Measurements from ENCODE around the gene TMEM217.

TMEM217 gene

GRCh38 chr6:37279366-37280134 is 21.6 kb upstream of the TMEM217 start:
- no peak for DNase-seq (ENCODE audit: low spot score)

GRCh38 chr6:37277001-37277409 is 19.1 kb upstream of the TMEM217 start:
- no peak for DNase-seq (ENCODE audit: low spot score)

- DNase-seq (ENCODE audit: low spot score) = no peak
Observed at GRCh38 chr6:37275350-37275749, 17.4 kb upstream of the TMEM217 start.

GRCh38 chr6:37273690-37274089 is 15.7 kb upstream of the TMEM217 start:
- no peak for DNase-seq (ENCODE audit: low spot score)

GRCh38 chr6:37272834-37273566 is 15.1 kb upstream of the TMEM217 start:
- no peak for DNase-seq (ENCODE audit: low spot score)

GRCh38 chr6:37269105-37269504 is 11.2 kb upstream of the TMEM217 start:
- DNase-seq (ENCODE audit: low spot score) = no peak

GRCh38 chr6:37265860-37266259 is 7.9 kb upstream of the TMEM217 start:
- DNase-seq (ENCODE audit: low spot score) = no peak

- no peak for DNase-seq (ENCODE audit: low spot score)
Observed at GRCh38 chr6:37265001-37265400, 7.1 kb upstream of the TMEM217 start.

- DNase-seq (ENCODE audit: low spot score) = no peak
Observed at GRCh38 chr6:37262446-37263026, 4.6 kb upstream of the TMEM217 start.

- no peak for DNase-seq (ENCODE audit: low spot score)
Observed at GRCh38 chr6:37261198-37261597, 3.3 kb upstream of the TMEM217 start.

- DNase-seq (ENCODE audit: low spot score) = no peak
Observed at GRCh38 chr6:37260444-37260843, 2.5 kb upstream of the TMEM217 start.

- DNase-seq (ENCODE audit: low spot score) = no peak
Observed at GRCh38 chr6:37260040-37260439, 2.1 kb upstream of the TMEM217 start.

GRCh38 chr6:37259191-37259590 is 1.2 kb upstream of the TMEM217 start:
- DNase-seq (ENCODE audit: low spot score) = no peak

- DNase-seq (ENCODE audit: low spot score) = no peak
Observed at GRCh38 chr6:37258405-37259105, 611 bp upstream of the TMEM217 start.

- no peak for DNase-seq (ENCODE audit: low spot score)
Observed at GRCh38 chr6:37257320-37257633, 667 bp downstream of the TMEM217 start.

- no peak for DNase-seq (ENCODE audit: low spot score)
Observed at GRCh38 chr6:37256692-37257319, 1.1 kb downstream of the TMEM217 start.

GRCh38 chr6:37254881-37255280 is 3.1 kb downstream of the TMEM217 start:
- DNase-seq (ENCODE audit: low spot score) = no peak

GRCh38 chr6:37253486-37254007 is 4.4 kb downstream of the TMEM217 start:
- DNase-seq (ENCODE audit: low spot score) = no peak

GRCh38 chr6:37251211-37251780 is 6.6 kb downstream of the TMEM217 start:
- DNase-seq (ENCODE audit: low spot score) = no peak

- no peak for DNase-seq (ENCODE audit: low spot score)
Observed at GRCh38 chr6:37244430-37245310, 13.3 kb downstream of the TMEM217 start.

Data from kidney capillary endothelial cell (primary cell).